Ovary (tissue), 3 donors: Measurements from ENCODE around the gene KCTD5.

ENCODE experiments used
- CTCF ChIP-seq, 3 donors: fragments of 450-650 bp in 2 of 3; fragments of 200-600 bp in 1 of 3; IDR thresholded peaks; one replicate each; pipeline versions ENCODE4 v1.5.1 to v1.8.0; 2016 to 2022; ENCODE audit warnings: antibody characterized with exemption in 3 of 3, mild to moderate bottlenecking in 1 of 3
- POLR2A ChIP-seq: fragments of 450-650 bp; IDR thresholded peaks from one replicate; pipeline ENCODE4 v1.6.1; 2017; ENCODE audit warnings: antibody characterized with exemption, mild to moderate bottlenecking, moderate library complexity
- donor health status: DM: no; HTN: no; CAD: no.

- TF ChIP-seq CTCF (IDR thresholded peaks at IDR 0.05) (no peak), POLR2A (no peak)
Observed at GRCh38 chr16:2717383-2718263, 35.3 kb downstream of the KCTD5 start.
